Measurements from ENCODE around the gene TANC1. TPM values are rescaled to one million over a fixed set of nuclear protein-coding genes. Genes with fewer than 3 reads are reported as not detected.

TANC1 gene
- total RNA-seq, 1 experiment from 2014 or later, result 2.5 TPM

DNA sequence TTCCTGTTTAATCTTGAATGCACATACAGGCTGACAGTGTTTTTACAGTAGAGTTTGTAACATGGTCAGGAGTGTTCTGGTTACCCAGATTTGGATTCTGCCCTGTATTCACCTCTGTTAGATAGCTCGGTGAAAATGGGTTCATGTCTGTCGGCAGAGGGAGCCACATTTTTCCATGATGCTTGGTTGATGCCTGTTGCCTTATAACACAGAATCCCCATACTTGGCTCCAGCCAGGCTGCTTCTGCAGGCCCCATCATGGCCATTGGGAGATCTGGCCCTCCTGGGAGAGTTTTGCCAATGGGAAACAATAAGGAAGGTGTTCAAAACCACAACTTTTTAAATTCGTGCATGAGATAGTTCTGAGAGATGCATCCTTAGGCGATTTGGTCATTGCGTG lies 240.0 kb downstream of the TANC1 start:
- Mint-ChIP-seq H3K4me3 (no peak overlapping the region), H3K9me3 (no peaks in the 10 kb centered on the region), H3K27ac (no peak overlapping the region), H3K27me3 (ENCODE audit: low read depth) (peaks cover 63% of the 10 kb centered on the region), H3K36me3 (ENCODE audit: insufficient read depth in 1 of 3, low read depth in 3 of 3) (no peaks in the 10 kb centered on the region; a peak in 2 of 7 replicates), H3K4me1 (peaks cover 25 to 31% of the 10 kb centered on the region in 2 experiments)
- Histone ChIP-seq H3K4me1 (ENCODE audit: insufficient read depth, low read length) (no peaks in the 10 kb centered on the region; the same call in 1 of the 2 replicates), H3K23ac (ENCODE audit: insufficient read length, low read depth, low read length) (no peak overlapping the region), H3K56ac (ENCODE audit: insufficient read length, low read depth, low read length) (no peak overlapping the region), H3K9ac (ENCODE audit: extremely low read depth, insufficient read length, low read length) (no peak overlapping the region), H3K4ac (ENCODE audit: low read depth, low read length) (no peak overlapping the region), H4K5ac (ENCODE audit: insufficient read length, low read depth, low read length) (no peak overlapping the region), H3K18ac (ENCODE audit: insufficient read length, low read depth, low read length) (no peak overlapping the region), H2BK15ac (ENCODE audit: low read depth, low read length) (no peak overlapping the region), H3K27ac (ENCODE audit: insufficient read length, low read depth, low read length) (no peak overlapping the region), H3T11ph (ENCODE audit: low read length) (no peak overlapping the region), H2BK12ac (ENCODE audit: insufficient read length, low read depth, low read length) (no peak overlapping the region), H2BK20ac (ENCODE audit: low read depth, low read length, poor library complexity, severe bottlenecking) (no peak overlapping the region), H4K20me1 (ENCODE audit: control insufficient read depth, insufficient read depth, insufficient read length) (no peaks in the 10 kb centered on the region), H2BK120ac (ENCODE audit: low read depth, low read length, poor library complexity, severe bottlenecking) (no peak overlapping the region), H3K79me2 (ENCODE audit: insufficient read depth, low read length) (no peaks in the 10 kb centered on the region), H3K9me3 (ENCODE audit: control insufficient read depth, low read depth, low read length) (no peaks in the 10 kb centered on the region), H3K79me1 (ENCODE audit: insufficient read depth, low read depth, low read length, poor library complexity, severe bottlenecking) (no peaks in the 10 kb centered on the region), H3K14ac (ENCODE audit: insufficient read depth, low read length) (no peak overlapping the region), H2AK5ac (ENCODE audit: insufficient read length, low read length) (no peak overlapping the region), H3K23me2 (ENCODE audit: insufficient read length, low read depth, low read length, poor library complexity, severe bottlenecking) (peaks cover 3% of the 10 kb centered on the region), H4K91ac (ENCODE audit: insufficient read length, low read depth, low read length) (no peak overlapping the region), H3K27me3 (ENCODE audit: insufficient read depth, low read length) (peaks cover 27% of the 10 kb centered on the region), H2AFZ (ENCODE audit: low read length) (no peak overlapping the region), H4K8ac (replicated peaks; ENCODE audit: insufficient read length, low read depth, low read length) (no peak overlapping the region), H2BK5ac (ENCODE audit: insufficient read length, low read length) (no peak overlapping the region), H3K4me2 (ENCODE audit: insufficient read depth, insufficient read length, low read length) (no peak overlapping the region)
- no peak for DNase-seq
- TF ChIP-seq CTCF (conservative IDR thresholded peaks at IDR 0.05), result no peak; the same call in 1 of the 3 replicates
- WGBS (ENCODE audit: extremely low coverage, insufficient read length, low lambda C conversion rate), result no CpG with 5 or more reads among the region's 5 CpGs
